Sigmoid colon (tissue), 4 donors: ENCODE results near the gene ATP13A2.

ENCODE experiments used
- CTCF ChIP-seq, 4 experiments: fragments of 450-650 bp in 3 of 4; fragments of 200-600 bp in 1 of 4; IDR thresholded peaks; one replicate each; pipeline ENCODE4 v1.5.1; 2016 to 2019; ENCODE audit warnings: antibody characterized with exemption in 4 of 4, mild to moderate bottlenecking in 3 of 4, moderate library complexity in 2 of 4
- POLR2A ChIP-seq, 2 donors: fragments of 450-650 bp; IDR thresholded peaks; one replicate each; pipeline ENCODE4 v1.6.1; 2016; ENCODE audit warnings: antibody characterized with exemption in 2 of 2, mild to moderate bottlenecking in 2 of 2, moderate library complexity in 2 of 2
- POLR2AphosphoS5 ChIP-seq, 4 donors: sonication (generic); formaldehyde crosslinking; IDR thresholded peaks; one replicate each; pipeline ENCODE4 v1.6.1; 2017; ENCODE audit warnings: antibody characterized with exemption in 4 of 4

GRCh38 chr1:17055801-17056200 is 44.1 kb upstream of the ATP13A2 start:
- TF ChIP-seq CTCF (IDR thresholded peaks at IDR 0.05) (no peak), POLR2A (IDR thresholded peaks at IDR 0.05) (no peak), POLR2AphosphoS5 (IDR thresholded peaks at IDR 0.05) (no peak)
